NCI-H510A treated with DMSO at 0.1 percent for 48 hours (cell line): ENCODE measurements around the gene HYDIN.
A peak's percentile ranks its signal among the peaks of the same experiment; 100 is the strongest.

Experiments
- DNase-seq: peaks from one replicate; lab custom pipeline; 2025; lab: John Stamatoyannopoulos, UW

HYDIN gene

DNA sequence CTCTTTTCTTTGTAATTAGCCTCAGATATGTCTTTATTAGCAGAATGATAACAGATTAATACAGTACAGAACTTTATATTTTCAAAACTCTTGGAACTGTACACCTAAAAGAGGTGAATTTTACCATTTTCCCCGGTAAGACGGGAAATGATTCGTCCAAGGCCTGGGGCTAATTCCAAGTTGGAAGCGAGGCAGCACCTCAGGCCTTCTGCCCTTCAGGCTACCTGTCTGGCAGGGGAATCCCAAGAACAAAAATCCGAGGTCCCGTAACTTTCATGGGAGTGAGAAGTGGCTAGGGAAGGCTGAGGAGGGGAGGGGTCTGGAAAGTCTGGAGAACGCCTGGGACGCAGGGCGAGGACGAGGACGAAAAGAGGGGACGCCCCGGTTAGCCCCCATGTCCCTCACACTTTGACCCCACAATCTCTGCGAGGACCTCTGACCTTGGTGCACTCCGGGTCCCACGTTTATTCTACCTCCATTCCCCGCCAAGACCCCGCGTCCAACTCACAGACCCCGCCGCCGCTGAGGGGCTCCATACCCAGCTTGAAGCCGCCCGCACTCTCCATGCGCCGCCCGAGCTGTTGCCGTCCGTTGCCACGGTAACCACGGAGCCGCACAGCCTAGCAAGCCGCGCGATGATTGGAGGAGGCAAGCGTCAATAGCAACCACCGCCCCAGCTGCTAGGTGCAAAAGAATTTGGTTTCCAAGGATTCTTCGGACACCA lies at the start of gene HYDIN:
HYDIN (minus strand) TSS at position 601 of the 724 bp plus-strand sequence. CDS start 43,827 bp downstream, outside the sequence.
- peak; percentile 30 for DNase-seq

DNA sequence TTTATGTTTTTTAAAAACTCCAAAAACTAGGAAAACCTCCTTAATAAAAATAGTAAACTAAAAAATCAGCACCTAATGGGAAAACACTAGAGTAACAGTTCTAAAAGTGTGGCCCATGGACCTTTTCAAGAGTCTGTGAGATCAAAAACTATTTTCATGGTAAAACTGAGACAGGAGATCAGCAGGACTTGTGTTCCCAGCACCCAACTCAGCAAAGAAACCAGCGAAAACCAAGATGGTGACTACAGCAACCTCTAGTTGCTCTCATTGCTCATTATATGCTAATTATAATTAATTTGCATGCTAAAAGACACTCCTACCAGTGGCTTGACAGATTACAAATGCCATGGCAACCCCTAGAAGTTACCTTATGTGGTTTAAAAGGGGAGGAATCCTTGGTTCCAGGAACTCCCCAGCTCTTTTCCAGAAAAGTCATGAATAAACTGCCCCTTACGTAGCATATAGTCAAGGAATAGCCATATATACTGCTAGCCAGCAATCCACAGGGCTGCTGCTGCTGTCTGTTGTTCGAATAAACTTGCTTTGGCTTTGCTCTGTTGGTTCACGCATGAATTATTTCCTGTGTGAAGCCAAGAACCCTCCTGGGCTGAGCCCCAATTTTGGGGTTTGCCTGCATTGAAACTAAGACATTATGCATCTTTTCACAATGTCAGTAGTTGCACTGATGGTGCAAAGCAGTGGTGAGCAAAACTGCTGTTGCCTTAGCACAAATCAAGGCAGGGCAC lies 46.2 kb upstream of the HYDIN start:
- DNase-seq, result no peak

DNA sequence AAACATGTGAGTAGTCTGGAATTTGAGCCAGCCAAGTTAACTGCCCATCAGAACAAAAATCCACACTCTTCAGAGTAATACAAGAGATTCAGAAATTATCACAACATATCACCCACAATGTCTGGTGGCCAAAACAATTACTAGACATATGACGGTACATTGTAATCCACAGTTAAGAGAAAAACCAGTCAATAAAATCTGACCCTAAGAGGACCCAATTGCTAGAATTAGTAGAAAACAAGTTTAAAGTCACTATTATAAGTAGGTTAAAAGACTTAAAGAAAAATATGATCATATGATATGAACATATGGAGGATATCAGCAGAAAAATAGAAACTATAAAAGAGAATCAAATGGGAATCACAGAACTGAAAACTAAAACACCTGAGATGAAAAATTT lies 42.9 kb upstream of the HYDIN start:
- no peak for DNase-seq

DNA sequence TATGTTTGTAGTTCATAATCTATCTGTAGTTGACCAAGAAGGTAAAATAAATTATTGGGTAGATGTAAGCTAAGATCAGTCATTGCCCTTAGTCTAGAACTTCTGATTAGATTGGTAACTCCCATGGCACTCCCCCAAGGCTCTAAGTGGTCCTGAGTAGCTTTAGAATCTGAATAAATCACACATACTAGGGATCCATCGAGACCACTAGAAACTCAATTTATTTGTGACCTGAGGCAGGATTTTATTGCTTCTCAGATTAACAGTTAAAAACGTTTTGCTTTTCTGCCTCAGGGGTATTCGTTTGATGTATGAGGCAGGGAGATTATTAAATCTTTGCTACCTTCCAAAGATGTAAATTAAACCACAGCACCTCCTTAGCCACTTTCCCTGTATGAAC lies 33.8 kb upstream of the HYDIN start:
- no peak for DNase-seq

DNA sequence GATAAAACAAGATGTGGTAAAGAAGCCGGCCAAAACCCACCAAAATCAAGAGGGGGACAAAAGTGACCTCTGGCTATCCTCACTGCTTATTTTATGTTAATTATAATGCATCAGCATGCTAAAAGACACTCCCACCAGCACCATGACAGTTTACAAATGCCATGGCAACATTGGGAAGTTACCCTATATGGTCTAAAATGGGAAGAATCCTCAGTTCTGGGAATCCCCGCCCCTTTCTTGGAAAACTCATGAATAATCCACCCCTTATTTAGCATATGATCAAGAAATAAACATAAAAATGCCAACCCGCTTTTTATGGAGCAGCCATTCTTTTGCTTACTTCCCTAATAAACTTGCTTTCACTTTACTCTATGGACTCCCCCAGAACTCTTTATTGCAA lies 33.1 kb upstream of the HYDIN start:
- DNase-seq, result no peak

DNA sequence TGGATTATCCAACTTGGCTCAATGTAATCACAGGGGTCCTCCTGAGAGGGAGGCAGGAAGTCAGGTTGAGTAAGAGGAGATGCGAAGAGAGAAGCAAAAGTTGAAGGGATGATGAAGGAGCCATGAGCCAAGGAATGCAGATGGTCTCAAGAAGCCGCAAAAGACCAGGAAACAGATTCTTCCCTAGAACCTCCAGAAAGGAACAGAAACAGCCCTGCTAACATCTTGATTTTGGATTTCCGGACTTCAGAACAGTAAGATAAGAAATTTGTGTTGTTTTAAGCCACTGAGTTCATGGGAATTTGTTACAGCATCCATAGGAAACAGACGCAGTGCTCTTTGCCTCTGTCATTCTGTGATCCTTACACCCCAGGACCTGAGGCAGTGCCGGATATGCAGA lies 31.9 kb upstream of the HYDIN start:
- no peak for DNase-seq

DNA sequence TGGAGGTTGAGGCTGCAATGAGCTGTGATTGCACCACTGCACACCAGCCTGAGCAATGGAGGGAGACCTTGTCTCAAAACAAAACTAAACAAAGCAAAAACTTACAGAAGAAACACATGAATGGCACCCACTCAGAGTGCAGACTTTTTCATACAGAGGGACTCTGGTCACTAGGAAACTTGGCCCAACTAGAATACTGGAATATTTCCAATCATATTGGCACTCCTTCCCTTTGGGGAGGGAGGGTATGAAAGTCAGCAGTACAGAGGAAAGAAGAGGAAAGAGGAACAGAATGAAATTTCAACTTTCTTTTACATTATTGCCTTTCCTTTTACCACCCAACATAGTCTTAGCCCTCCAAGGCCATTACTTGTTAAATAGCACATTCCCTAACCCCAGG lies 30.5 kb upstream of the HYDIN start:
- no peak for DNase-seq

DNA sequence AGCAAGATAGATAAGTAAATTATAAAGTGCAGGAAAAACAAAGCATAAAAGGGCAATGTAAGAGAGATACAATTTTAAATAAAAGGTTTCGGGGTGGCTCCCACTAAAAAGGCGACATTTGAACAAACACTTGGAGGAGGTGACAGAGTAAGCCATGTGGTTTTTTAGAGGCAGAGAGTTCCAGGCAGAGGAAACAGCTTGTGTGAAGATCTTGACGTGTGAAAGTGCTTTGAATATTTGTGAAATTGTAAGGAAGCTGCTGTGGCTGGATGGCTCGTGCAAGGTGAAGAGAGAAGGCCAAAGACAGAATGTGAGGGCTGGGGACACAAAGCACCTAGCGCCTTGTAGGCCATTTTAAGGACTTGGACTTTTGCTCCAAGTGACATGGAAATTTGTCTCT lies 28.6 kb upstream of the HYDIN start:
- DNase-seq, result no peak

DNA sequence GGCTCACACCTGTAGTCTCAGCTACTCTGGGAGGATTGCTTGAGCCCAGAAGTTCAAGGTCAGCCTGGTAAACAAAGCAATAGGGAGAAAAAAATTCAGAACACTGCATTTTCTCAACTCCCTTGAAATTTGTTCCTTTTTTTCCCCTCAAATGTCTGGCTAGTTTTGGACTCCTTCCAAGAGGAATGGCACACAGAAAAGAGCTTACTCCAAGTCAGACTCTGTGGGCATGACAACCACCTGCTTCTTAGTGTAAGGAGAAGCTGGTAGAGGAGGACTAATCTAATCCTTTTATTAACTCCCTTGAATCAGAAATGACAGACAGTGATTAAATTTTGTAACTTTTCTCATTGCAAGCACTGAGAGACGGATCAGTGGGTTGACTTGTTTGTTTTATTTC lies 27.9 kb upstream of the HYDIN start:
- DNase-seq, result no peak

DNA sequence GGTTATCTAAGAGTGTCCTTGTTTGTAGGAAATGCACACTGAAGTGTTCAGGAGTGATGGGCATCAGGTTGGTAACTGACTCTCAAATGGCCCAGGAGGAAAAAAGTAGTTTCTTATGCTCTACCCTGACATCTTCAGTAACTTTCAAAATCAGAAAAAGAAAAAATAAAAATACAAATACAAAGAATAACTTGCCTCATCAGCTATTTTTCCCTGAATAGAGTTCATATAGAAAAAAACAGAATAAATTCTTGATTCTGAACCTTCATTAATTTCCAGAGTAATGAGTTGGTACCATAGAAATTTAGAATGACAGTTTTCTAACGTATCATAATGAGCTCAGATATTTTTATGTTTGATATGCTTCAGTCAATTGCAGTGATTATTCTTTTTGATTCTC lies 27.2 kb upstream of the HYDIN start:
- no peak for DNase-seq

DNA sequence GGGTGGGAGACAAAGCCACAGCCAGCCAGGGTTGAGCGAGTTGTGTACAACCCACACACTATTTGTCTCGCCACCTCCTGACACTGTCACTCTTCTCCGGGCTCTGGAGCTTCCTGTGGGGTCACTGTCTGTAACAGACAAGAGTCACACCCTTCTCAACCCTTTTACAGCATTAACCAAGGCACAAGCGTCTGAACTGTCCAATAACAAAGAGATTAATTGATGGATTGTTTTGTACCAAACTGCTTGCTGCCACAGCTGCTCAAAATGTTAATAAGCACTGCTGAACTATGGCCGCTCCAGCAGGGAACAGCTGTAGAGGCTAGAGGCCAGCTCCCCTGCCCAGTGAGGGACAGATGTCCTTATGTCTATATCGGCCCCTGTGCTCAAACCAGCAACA lies 25.2 kb upstream of the HYDIN start:
- no peak for DNase-seq

DNA sequence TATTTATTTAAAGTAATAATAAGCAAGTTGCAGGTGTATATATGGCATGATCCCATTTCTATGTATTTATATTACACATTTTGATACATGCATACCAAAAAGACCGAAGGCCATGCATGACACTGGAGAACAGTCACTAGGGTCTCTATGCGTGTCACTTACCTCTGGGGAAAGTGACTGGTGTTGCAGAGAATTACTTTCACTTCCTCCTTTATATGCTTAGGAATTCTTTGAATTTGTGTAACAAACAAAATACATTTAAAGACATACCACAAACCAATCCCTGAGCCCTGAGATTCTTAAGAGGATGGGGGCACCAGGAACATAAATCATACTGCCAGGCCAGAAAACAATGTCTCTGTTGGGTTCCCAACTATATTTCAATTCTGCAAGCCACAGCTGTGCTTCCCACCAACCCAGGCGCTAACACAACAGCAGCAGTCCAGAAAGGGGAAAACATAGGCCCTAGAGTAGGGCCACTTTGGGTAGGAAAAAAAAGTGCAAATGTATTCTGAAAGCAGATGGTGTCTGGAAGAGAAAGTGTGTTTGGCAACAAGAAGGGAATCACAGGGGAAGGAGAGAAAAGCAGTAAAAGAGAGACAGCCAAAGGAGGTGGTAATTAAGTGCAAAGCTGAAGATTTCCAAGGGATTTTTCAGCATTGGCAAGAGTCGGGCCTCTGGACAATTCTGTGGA lies 24.5 kb upstream of the HYDIN start:
- no peak for DNase-seq

DNA sequence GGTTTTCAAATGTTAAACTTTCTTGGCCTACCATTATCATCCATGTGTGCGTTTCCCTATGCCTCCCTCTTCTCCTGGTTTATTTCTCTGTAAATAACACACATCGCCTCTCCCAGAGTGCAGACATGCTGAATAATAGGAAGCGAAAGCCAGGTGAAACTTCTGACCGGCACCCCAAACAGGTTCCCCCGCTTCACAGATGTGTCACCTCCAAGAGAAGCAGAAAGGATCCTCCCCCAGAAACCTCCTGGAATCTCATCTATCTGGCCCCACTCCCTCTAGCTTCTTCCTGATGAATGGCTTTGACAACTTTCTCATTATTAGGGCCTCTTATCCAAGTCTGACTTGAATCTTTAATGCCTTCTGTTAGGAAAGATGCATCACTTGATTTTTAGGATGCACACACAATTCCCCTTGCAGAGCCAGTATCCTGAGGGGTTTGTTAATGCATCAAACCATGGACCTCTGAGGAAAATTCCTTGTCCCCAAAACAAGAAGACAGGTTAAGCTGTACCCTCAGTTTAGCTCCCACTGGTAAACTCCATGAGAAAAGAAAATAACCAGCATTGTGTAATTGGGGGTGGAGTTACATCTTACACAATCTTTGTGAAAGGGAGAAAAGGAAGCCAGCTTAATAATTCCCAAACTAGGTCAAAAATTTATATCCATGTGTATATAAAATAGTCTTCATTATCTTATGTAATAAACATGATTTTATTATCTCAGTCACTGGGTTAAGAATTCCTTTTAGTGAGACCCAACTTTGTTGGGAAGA lies 20.1 kb upstream of the HYDIN start:
- no peak for DNase-seq

DNA sequence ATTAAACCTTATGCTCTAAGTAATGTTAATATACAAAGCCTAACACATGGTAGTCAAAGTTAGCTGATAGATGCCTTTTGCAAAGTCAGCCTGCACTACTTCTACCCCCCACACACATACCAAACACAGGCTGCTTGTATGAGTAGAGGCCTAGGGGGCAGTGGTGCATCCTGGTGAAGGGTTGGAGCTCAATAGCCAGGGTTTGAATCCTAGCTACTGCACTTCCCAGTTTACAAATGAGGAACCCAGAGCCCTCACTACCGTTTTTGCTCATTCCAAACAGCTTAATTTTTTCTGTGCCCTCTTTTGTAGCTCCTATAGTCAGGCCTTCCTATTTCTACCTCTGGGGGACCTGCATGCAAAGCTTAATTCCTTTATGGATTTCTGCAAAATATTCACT lies 18.9 kb upstream of the HYDIN start:
- no peak for DNase-seq

DNA sequence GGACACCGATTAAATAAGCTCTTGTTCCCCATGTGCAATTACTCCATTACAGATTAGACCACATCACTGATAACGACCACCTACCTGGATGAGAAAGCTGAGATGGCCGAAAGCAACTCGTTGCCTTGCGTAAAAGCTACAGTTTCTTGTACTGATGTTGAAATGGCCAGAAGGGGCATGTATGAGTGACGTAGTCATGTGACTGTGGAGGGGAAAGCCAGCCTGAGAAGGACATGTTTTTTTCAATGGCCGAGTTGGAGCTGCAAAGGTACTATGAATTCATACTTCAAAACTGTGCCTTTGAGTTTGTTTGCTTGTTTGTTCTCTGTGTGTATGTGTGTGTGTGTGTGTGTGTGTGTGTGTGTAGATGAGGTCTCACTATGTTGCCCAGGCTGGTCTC lies 17.0 kb upstream of the HYDIN start:
- DNase-seq, result no peak

DNA sequence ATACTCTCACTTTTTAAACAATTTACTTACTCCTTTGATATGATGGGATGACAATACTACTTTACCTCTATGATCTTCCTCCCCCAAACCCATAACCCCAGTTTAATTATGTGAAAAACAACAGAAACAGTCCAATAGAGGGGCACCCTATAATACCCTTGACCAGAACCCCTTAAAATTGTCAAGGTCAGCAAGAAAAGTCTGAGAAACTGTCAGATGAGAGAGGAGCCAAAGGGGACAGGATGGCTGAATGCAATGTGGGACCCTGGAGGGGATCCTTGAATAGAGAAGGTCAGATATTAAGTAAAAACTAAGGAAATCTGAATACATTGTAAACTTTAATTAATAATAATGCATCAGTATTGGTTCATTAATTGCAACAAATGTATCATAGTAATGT lies 15.8 kb upstream of the HYDIN start:
- no peak for DNase-seq

DNA sequence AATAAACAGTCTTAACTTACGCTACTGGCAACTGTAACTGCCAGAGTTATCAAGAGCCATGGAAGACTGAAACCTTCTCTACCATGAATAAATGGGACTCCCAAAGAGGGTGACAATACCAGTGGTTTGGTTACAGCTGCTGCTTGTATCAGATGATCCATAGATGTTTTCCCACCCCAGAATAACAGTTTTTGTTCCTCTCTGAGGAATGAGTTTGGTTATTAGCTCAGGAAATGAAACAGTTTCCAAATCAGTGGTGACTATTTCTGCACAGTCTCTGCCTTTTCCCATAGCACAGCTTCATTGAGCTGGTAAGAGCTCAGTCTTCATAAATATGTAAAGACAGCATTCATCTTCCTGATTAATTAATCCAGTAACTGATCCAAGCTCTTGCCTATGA lies 14.0 kb upstream of the HYDIN start:
- no peak for DNase-seq

DNA sequence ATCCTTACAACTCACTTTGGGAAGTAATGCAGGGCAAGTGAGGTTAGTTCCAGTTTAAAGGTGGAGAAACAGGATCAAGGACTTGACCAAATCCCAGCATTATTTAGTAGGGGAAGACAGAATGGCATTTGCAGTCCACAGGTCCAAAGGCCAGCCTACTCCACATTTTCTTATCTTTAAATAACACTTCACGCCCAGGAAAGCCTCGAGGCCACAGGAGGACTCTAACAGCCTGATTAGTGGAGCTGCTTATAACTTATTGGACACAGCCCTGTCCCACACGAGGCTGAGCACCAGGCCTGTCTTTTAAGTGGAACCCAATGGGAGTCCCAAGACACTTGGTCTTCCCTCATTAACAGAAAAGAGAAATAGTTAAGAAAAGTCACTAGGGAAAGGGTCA lies 12.1 kb upstream of the HYDIN start:
- DNase-seq, result no peak

DNA sequence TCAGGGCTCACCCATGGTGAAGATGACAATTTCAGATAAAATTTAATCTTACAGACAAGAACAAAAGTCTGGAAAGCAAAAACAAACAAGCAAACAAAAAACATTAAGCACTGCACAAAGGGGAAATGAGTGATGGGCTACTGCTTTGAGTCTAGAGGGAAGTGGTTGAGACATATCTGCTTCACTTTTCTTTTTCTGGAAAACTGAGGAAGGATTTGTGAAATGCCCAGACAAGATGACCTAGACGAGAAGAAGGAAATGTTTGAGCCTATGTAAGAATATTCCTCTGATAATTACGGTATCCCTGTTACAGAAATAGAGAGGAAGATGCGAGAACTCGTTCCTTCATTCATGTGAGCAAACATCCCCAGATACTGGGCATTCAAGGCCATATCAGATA lies 11.5 kb upstream of the HYDIN start:
- DNase-seq, result no peak

DNA sequence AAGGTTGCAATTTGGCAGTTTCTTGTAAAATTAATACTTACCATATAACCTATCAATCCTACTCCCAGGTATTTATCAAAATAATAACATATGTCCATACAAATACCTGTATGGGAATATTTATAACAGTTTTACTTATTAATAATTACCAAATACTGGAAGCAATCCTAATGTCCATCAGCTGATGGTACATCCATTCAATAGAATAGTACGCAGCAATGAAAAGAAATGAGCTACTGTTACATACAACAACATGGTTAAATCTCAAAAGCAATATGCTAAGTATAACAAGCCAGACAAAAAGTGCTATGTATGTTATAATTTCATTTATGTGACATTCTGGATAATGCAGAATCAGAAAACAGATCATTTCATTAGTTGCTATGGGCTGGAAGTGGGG lies 1.2 kb downstream of the HYDIN start:
- no peak for DNase-seq

DNA sequence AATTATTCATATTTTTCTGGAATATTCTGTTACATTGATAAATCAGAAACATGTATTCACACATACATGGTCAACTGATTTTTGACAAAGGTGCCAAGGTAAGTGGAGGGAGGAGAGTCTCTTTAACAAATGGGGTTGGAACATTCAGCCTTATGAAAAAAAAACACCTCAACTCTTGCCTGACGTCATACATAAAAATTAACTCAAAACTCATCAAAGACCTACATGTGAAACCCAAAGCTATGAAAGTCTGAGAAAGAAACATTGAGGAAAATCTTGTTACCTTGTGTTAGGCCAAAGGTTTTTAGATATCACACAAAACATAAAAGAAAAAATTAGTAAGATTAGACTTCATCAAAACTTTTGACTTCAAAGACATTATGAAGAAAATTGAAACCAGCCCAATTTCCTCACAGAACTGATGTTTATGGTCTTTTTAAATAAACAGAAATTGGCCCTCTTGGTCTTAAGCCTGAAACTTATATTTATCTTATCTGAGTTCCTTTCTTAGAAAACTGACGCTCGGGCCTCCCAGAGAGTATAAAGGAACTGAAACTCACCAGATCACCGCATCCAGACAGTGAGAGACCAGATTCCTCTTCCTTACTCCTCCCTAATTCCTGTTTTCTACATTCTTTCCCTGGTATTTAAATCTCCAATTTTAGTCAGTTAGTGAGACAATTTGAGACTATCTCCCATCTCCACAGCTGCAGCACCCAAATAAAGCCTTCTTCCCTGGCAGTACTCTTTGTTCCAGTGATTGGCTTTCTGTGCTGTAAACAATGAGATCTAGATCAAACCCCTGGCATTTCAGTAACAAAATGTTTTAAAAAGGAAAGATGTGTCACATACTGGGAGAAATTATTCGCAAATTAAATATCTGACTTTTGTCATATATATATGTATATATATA lies 4.0 kb downstream of the HYDIN start:
- DNase-seq, result no peak
